ENCODE results near the gene CD101.

The CD101 gene

GRCh38 chr1:116986421-116987255 lies 14.9 kb upstream of the CD101 start:
- no peak for DNase-seq

GRCh38 chr1:116987256-116987555 lies 14.4 kb upstream of the CD101 start:
- no peak for DNase-seq

GRCh38 chr1:116988248-116988647 lies 13.3 kb upstream of the CD101 start:
- no peak for DNase-seq

- DNase-seq = no peak
Measured at GRCh38 chr1:116988908-116989307, 12.7 kb upstream of the CD101 start.

- DNase-seq = no peak
Measured at GRCh38 chr1:116989835-116990234, 11.7 kb upstream of the CD101 start.

- peak in 22 of 51 donors; percentile 7 to 70 (median 28) for DNase-seq
Measured at GRCh38 chr1:116990612-116991151, 10.9 kb upstream of the CD101 start.

- no peak for DNase-seq
Measured at GRCh38 chr1:116991171-116991845, 10.3 kb upstream of the CD101 start.

- DNase-seq = no peak
Measured at GRCh38 chr1:116991918-116992317, 9.6 kb upstream of the CD101 start.

GRCh38 chr1:116993286-116993685 lies 8.3 kb upstream of the CD101 start:
- no peak for DNase-seq

- DNase-seq = no peak
Measured at GRCh38 chr1:116994411-116994810, 7.1 kb upstream of the CD101 start.

- DNase-seq = no peak
Measured at GRCh38 chr1:116997066-116997465, 4.5 kb upstream of the CD101 start.

- DNase-seq = no peak
Measured at GRCh38 chr1:116997636-116998035, 3.9 kb upstream of the CD101 start.

- no peak for DNase-seq
Measured at GRCh38 chr1:116999596-116999995, 2.0 kb upstream of the CD101 start.

GRCh38 chr1:117000142-117000541 lies 1.4 kb upstream of the CD101 start:
- DNase-seq = no peak

GRCh38 chr1:117003223-117003875 lies 1.8 kb downstream of the CD101 start:
- DNase-seq = no peak

GRCh38 chr1:117007719-117008013 lies 6.1 kb downstream of the CD101 start:
- DNase-seq = no peak

- DNase-seq = no peak
Measured at GRCh38 chr1:117008656-117009055, 7.1 kb downstream of the CD101 start.

- no peak for DNase-seq
Measured at GRCh38 chr1:117009132-117009531, 7.6 kb downstream of the CD101 start.

- no peak for DNase-seq
Measured at GRCh38 chr1:117010310-117010969, 8.9 kb downstream of the CD101 start.

GRCh38 chr1:117011334-117011733 lies 9.8 kb downstream of the CD101 start:
- DNase-seq = no peak

GRCh38 chr1:117013309-117013858 lies 11.8 kb downstream of the CD101 start:
- DNase-seq = no peak

GRCh38 chr1:117014209-117014608 lies 12.6 kb downstream of the CD101 start:
- no peak for DNase-seq
